T-cell (primary cell): Measurements from ENCODE around the gene AKAP6. TPM values are rescaled to one million over a fixed set of nuclear protein-coding genes. Genes with fewer than 3 reads are reported as not detected.

ENCODE experiments used
- ATAC-seq, 4 experiments: fragments of 200-7000 bp in 3 of 4; fragments of 150-1000 bp in 1 of 4; cut with Tn5 transposase; replicated peaks in 1 of 4; 1 replicate in 3 of 4; 2 replicates in 1 of 4; pipeline ENCODE4 v1.10.0; 2021; ENCODE audit warnings: moderate library complexity in 3 of 4, mild to moderate bottlenecking in 2 of 4, moderate number of reproducible peaks in 1 of 4
- CTCF ChIA-PET, 2 donors: fragments of 300-600 bp; sonication (Branson Sonifier 250); formaldehyde crosslinking; loops; one replicate each; lab custom pipeline; 2022; ENCODE audit warnings: antibody characterized with exemption in 2 of 2; lab: Charles Lee
- POLR2A ChIA-PET, 2 donors: fragments of 300-600 bp; sonication (Branson Sonifier 250); formaldehyde crosslinking; loops; one replicate each; lab custom pipeline; 2022; ENCODE audit warnings: antibody characterized with exemption in 2 of 2; lab: Charles Lee
- DNase-seq, 35 experiments: peaks; one replicate each; pipeline versions ENCODE4 v3.0.0 to v3.0.0-alpha.2; 2013 to 2023
- H3K27ac ChIP-seq: one replicate; pipeline ENCODE4 v1.5.1; 2013; ENCODE audit warnings: low read length
- H3K27me3 ChIP-seq, 2 experiments: replicated peaks in 1 of 2; 1 replicate in 1 of 2; 2 replicates in 1 of 2; pipeline versions ENCODE4 v1.6.1 to v1.7.0; 2013; ENCODE audit warnings: low read length in 1 of 2, mixed read lengths in 1 of 2; ENCODE audit not compliant: control insufficient read depth in 2 of 2, insufficient read depth in 2 of 2; ENCODE audit errors: extremely low read depth in 1 of 2
- H3K36me3 ChIP-seq, 2 donors: 1 replicate in 1 of 2; 2 replicates in 1 of 2; pipeline versions ENCODE4 v1.6.1 to v1.7.0; 2013; ENCODE audit warnings: low read length in 1 of 2; ENCODE audit not compliant: control insufficient read depth in 2 of 2, insufficient read depth in 1 of 2; ENCODE audit errors: extremely low read depth in 1 of 2
- H3K4me1 ChIP-seq, 2 experiments: 1 replicate in 1 of 2; 2 replicates in 1 of 2; pipeline versions ENCODE4 v1.6.1 to v1.7.0; 2013; ENCODE audit warnings: low read length in 2 of 2, mixed read lengths in 1 of 2; ENCODE audit not compliant: insufficient read depth in 2 of 2, control insufficient read depth in 1 of 2; ENCODE audit errors: extremely low read depth in 1 of 2
- H3K4me3 ChIP-seq, 2 donors: 1 replicate in 1 of 2; 2 replicates in 1 of 2; pipeline versions ENCODE4 v1.5.1 to v1.7.0; 2013; ENCODE audit warnings: mild to moderate bottlenecking in 2 of 2, low read length in 1 of 2, moderate library complexity in 1 of 2; ENCODE audit not compliant: control insufficient read depth in 1 of 2; ENCODE audit errors: extremely low read depth in 1 of 2
- H3K9me3 ChIP-seq: 2 replicates; pipeline ENCODE4 v1.7.0; 2013
- H3K27ac Mint-ChIP-seq, 2 donors: one replicate each; pipeline ENCODE4 v1.8.0; 2020 to 2021; ENCODE audit warnings: mild to moderate bottlenecking in 2 of 2, mixed read lengths in 2 of 2
- H3K27me3 Mint-ChIP-seq, 2 donors: one replicate each; pipeline ENCODE4 v1.8.0; 2021 to 2022; ENCODE audit warnings: mixed read lengths in 2 of 2
- H3K36me3 Mint-ChIP-seq: one replicate; pipeline ENCODE4 v1.8.0; 2021; ENCODE audit warnings: mixed read lengths
- H3K4me1 Mint-ChIP-seq, 3 donors: one replicate each; pipeline ENCODE4 v1.8.0; 2020 to 2022; ENCODE audit warnings: mixed read lengths in 3 of 3, mild to moderate bottlenecking in 1 of 3
- H3K4me3 Mint-ChIP-seq, 3 donors: one replicate each; pipeline ENCODE4 v1.8.0; 2020 to 2022; ENCODE audit warnings: mild to moderate bottlenecking in 3 of 3, mixed read lengths in 3 of 3, moderate library complexity in 3 of 3
- H3K9me3 Mint-ChIP-seq, 3 donors: one replicate each; pipeline ENCODE4 v1.8.0; 2020 to 2022; ENCODE audit warnings: mixed read lengths in 3 of 3
- WGBS: methylation state at CpG from one replicate; pipeline ENCODE4 v1.1.5; 2013; ENCODE audit warnings: missing lambda C conversion rate; ENCODE audit not compliant: insufficient coverage; 5-methylcytosine and 5-hydroxymethylcytosine counted together
- total RNA-seq, 35 experiments: library from RNA in 6 of 35; stranded (reverse) in 6 of 35; fragments of 120-200 nt in 1 of 35; gene quantifications; one replicate each; pipeline versions ENCODE4 v1.2.1 to v1.2.4 and lab custom pipeline; 2013 to 2026

The AKAP6 gene
- total RNA-seq, 5 donors from 2014 or later (not counting 1 experiment from before 2014, with no cell fraction given), result 1.7 to 6.6 (median 2.6) TPM

GRCh38 chr14:32693114-32693513, 364.0 kb downstream of the AKAP6 start:
- H3K9me3 Mint-ChIP-seq, result no peaks in the 10 kb centered on the region
- no peaks in the 10 kb centered on the region for H3K36me3 Mint-ChIP-seq
- Histone ChIP-seq H3K9me3 (no peaks in the 10 kb centered on the region), H3K4me3 (no peak overlapping the region), H3K27me3 (no peaks in the 10 kb centered on the region), H3K36me3 (no peaks in the 10 kb centered on the region), H3K4me1 (no peaks in the 10 kb centered on the region), H3K27ac (no peak overlapping the region)
- ChIA-PET CTCF (interaction anchor here in 1 of 2 donors (0.6 kb wide), 1 partner anchor 8 kb away, joined by 7 read pairs; no protein-coding TSS in a partner anchor), POLR2A (no interaction called here)
- H3K4me3 Mint-ChIP-seq, result no peak overlapping the region
- H3K27ac Mint-ChIP-seq, result no peak overlapping the region
- ATAC-seq (no peak), DNase-seq (no peak)
- no peaks in the 10 kb centered on the region for H3K4me1 Mint-ChIP-seq
- no peaks in the 10 kb centered on the region for H3K27me3 Mint-ChIP-seq
- WGBS, result no CpG with 5 or more reads among the region's 3 CpGs

GRCh38 chr14:32694795-32695449, 365.8 kb downstream of the AKAP6 start:
- Mint-ChIP-seq H3K4me3 (no peak overlapping the region), H3K9me3 (no peaks in the 10 kb centered on the region), H3K36me3 (no peaks in the 10 kb centered on the region), H3K27ac (no peak overlapping the region), H3K27me3 (no peaks in the 10 kb centered on the region), H3K4me1 (no peaks in the 10 kb centered on the region)
- ChIA-PET CTCF (no interaction called here), POLR2A (interaction anchor here in 1 of 2 donors (0.6 kb wide), 1 partner anchor 261 kb away, joined by 3 read pairs; no protein-coding TSS in a partner anchor)
- Histone ChIP-seq H3K4me1 (no peaks in the 10 kb centered on the region), H3K27ac (no peak overlapping the region), H3K27me3 (no peaks in the 10 kb centered on the region), H3K36me3 (no peaks in the 10 kb centered on the region), H3K4me3 (no peak overlapping the region), H3K9me3 (no peaks in the 10 kb centered on the region)
- DNase-seq, result no peak
- ATAC-seq, result no peak
- no CpG with 5 or more reads among the region's 3 CpGs for WGBS

GRCh38 chr14:32696325-32697091, 367.4 kb downstream of the AKAP6 start:
- H3K9me3 ChIP-seq, result no peaks in the 10 kb centered on the region
- DNase-seq (no peak), ATAC-seq (no peak)
- no peak overlapping the region for H3K27ac ChIP-seq
- no CpG with 5 or more reads among the region's 3 CpGs for WGBS
- H3K27me3 ChIP-seq, result no peaks in the 10 kb centered on the region
- Mint-ChIP-seq H3K9me3 (no peaks in the 10 kb centered on the region), H3K36me3 (no peaks in the 10 kb centered on the region), H3K27ac (no peak overlapping the region), H3K27me3 (no peaks in the 10 kb centered on the region), H3K4me3 (no peak overlapping the region), H3K4me1 (no peaks in the 10 kb centered on the region)
- no peaks in the 10 kb centered on the region for H3K4me1 ChIP-seq
- ChIA-PET POLR2A (no interaction called here), CTCF (no interaction called here)
- no peak overlapping the region for H3K4me3 ChIP-seq
- no peaks in the 10 kb centered on the region for H3K36me3 ChIP-seq

DNA sequence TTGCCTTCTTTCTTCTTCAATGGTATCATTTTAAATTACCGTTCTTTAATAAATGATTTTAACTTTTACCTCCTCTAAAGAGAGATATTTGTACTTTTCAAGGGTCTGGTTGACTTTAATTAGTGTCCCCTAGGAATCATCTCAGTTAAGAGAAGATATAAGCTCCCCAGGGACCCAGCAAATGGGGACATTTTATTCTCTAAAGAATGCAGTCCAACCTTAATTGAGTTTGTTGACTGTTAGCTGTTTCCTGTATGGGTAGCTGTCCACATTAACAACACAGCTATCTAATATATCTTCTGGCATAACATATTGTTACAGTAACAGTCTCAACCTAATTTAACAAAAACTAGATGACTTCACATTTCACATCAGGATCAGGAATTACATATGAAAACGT, 368.0 kb downstream of the AKAP6 start:
- H3K4me1 Mint-ChIP-seq, result no peaks in the 10 kb centered on the region

GRCh38 chr14:32697704-32698103, 368.6 kb downstream of the AKAP6 start:
- H3K27ac ChIP-seq, result no peak overlapping the region
- no peaks in the 10 kb centered on the region for H3K27me3 Mint-ChIP-seq
- ChIA-PET CTCF (no interaction called here), POLR2A (no interaction called here)
- H3K36me3 ChIP-seq, result no peaks in the 10 kb centered on the region
- no peak overlapping the region for H3K4me3 ChIP-seq
- H3K4me3 Mint-ChIP-seq, result no peak overlapping the region
- H3K4me1 Mint-ChIP-seq, result peaks cover 0 to 2% (median 2%) of the 10 kb centered on the region in 3 donors
- H3K9me3 ChIP-seq, result no peaks in the 10 kb centered on the region
- ATAC-seq (no peak), DNase-seq (no peak)
- no peaks in the 10 kb centered on the region for H3K27me3 ChIP-seq
- H3K4me1 ChIP-seq, result no peaks in the 10 kb centered on the region
- no peaks in the 10 kb centered on the region for H3K9me3 Mint-ChIP-seq
- H3K36me3 Mint-ChIP-seq, result no peaks in the 10 kb centered on the region
- WGBS, result no CpG with 5 or more reads among the region's 1 CpG
- H3K27ac Mint-ChIP-seq, result no peak overlapping the region

More for the DNA sequence above, 368.0 kb downstream of the AKAP6 start:
- Histone ChIP-seq H3K27me3 (no peaks in the 10 kb centered on the region), H3K27ac (no peak overlapping the region), H3K4me1 (no peaks in the 10 kb centered on the region), H3K4me3 (no peak overlapping the region), H3K9me3 (no peaks in the 10 kb centered on the region), H3K36me3 (no peaks in the 10 kb centered on the region)
- no CpG with 5 or more reads among the region's 2 CpGs for WGBS
- no peaks in the 10 kb centered on the region for H3K36me3 Mint-ChIP-seq
- no peaks in the 10 kb centered on the region for H3K9me3 Mint-ChIP-seq
- ChIA-PET POLR2A (no interaction called here), CTCF (no interaction called here)
- no peak overlapping the region for H3K4me3 Mint-ChIP-seq
- no peaks in the 10 kb centered on the region for H3K27me3 Mint-ChIP-seq
- DNase-seq, result no peak
- H3K27ac Mint-ChIP-seq, result no peak overlapping the region
- ATAC-seq, result no peak

- Histone ChIP-seq H3K9me3 (no peaks in the 10 kb centered on the region), H3K36me3 (no peaks in the 10 kb centered on the region), H3K27ac (no peak overlapping the region), H3K27me3 (no peaks in the 10 kb centered on the region), H3K4me3 (no peak overlapping the region), H3K4me1 (no peaks in the 10 kb centered on the region)
- Mint-ChIP-seq H3K9me3 (no peaks in the 10 kb centered on the region), H3K27ac (no peak overlapping the region), H3K27me3 (no peaks in the 10 kb centered on the region), H3K4me3 (no peak overlapping the region), H3K4me1 (peaks cover 0 to 4% (median 3%) of the 10 kb centered on the region in 3 donors), H3K36me3 (no peaks in the 10 kb centered on the region)
- no peak for DNase-seq
- ChIA-PET CTCF (no interaction called here), POLR2A (no interaction called here)
- ATAC-seq, result no peak
- WGBS, result no CpG with 5 or more reads among the region's 2 CpGs
These were observed 369.7 kb downstream of the AKAP6 start for GRCh38 chr14:32698831-32699230.
